Measurements from ENCODE around the gene ATP8B1.

ATP8B1 gene

GRCh38 chr18:57809190-57809589, 6.1 kb upstream of the ATP8B1 start:
- Histone ChIP-seq H3K4me2 (ENCODE audit: low read depth, low read length, poor library complexity, severe bottlenecking) (no peak overlapping the region), H3K27me3 (ENCODE audit: low read length) (no peaks in the 10 kb centered on the region), H3K27ac (ENCODE audit: low read depth, low read length) (no peak overlapping the region), H3K36me3 (ENCODE audit: low read length) (no peaks in the 10 kb centered on the region), H3K9me2 (replicated peaks; ENCODE audit: insufficient read depth, low read length) (no peaks in the 10 kb centered on the region), H3K79me2 (ENCODE audit: insufficient read depth, low read length) (no peaks in the 10 kb centered on the region), H3F3A (ENCODE audit: insufficient read depth) (no peaks in the 10 kb centered on the region), H2AFZ (ENCODE audit: low read depth, low read length, severe bottlenecking) (no peak overlapping the region), H3K9me3 (ENCODE audit: insufficient read depth, low read length) (peaks cover 20% of the 10 kb centered on the region), H3K9ac (ENCODE audit: low read length) (no peak overlapping the region), H3K4me3 (ENCODE audit: insufficient read depth, low read length, poor library complexity, severe bottlenecking) (no peak overlapping the region), H4K20me1 (ENCODE audit: low read depth, low read length) (no peaks in the 10 kb centered on the region)
- no peak for TF ChIP-seq CTCF (IDR thresholded peaks at IDR 0.05; ENCODE audit: insufficient read depth, low read length, poor library complexity, severe bottlenecking)
- TF ChIP-seq EZH2phosphoT487 (conservative IDR thresholded peaks at IDR 0.05; ENCODE audit: low read length): no peak

GRCh38 chr18:57807336-57808117, 4.4 kb upstream of the ATP8B1 start:
- H3K9me3 ChIP-seq (ENCODE audit: insufficient read depth, low read length): peaks cover 10% of the 10 kb centered on the region; the same call in 1 of the 2 replicates
- H3K79me2 ChIP-seq (ENCODE audit: insufficient read depth, low read length): no peaks in the 10 kb centered on the region
- no peak for TF ChIP-seq CTCF (IDR thresholded peaks at IDR 0.05; ENCODE audit: insufficient read depth, low read length, poor library complexity, severe bottlenecking)
- TF ChIP-seq EZH2phosphoT487 (conservative IDR thresholded peaks at IDR 0.05; ENCODE audit: low read length): no peak
- H3K27ac ChIP-seq (ENCODE audit: low read depth, low read length): no peak overlapping the region
- H3K27me3 ChIP-seq (ENCODE audit: low read length): no peaks in the 10 kb centered on the region
- H4K20me1 ChIP-seq (ENCODE audit: low read depth, low read length): no peaks in the 10 kb centered on the region
- no peak overlapping the region for H3K4me3 ChIP-seq (ENCODE audit: insufficient read depth, low read length, poor library complexity, severe bottlenecking)
- H3K9me2 ChIP-seq (replicated peaks; ENCODE audit: insufficient read depth, low read length): no peaks in the 10 kb centered on the region
- no peaks in the 10 kb centered on the region for H3K36me3 ChIP-seq (ENCODE audit: low read length)
- no peaks in the 10 kb centered on the region for H3F3A ChIP-seq (ENCODE audit: insufficient read depth)
- H3K9ac ChIP-seq (ENCODE audit: low read length): no peak overlapping the region
- H3K4me2 ChIP-seq (ENCODE audit: low read depth, low read length, poor library complexity, severe bottlenecking): no peak overlapping the region
- H2AFZ ChIP-seq (ENCODE audit: low read depth, low read length, severe bottlenecking): no peak overlapping the region

- H3F3A ChIP-seq (ENCODE audit: insufficient read depth): no peaks in the 10 kb centered on the region
- no peaks in the 10 kb centered on the region for H3K36me3 ChIP-seq (ENCODE audit: low read length)
- no peak overlapping the region for H3K4me2 ChIP-seq (ENCODE audit: low read depth, low read length, poor library complexity, severe bottlenecking)
- no peak for TF ChIP-seq CTCF (IDR thresholded peaks at IDR 0.05; ENCODE audit: insufficient read depth, low read length, poor library complexity, severe bottlenecking)
- no peak for TF ChIP-seq EZH2phosphoT487 (conservative IDR thresholded peaks at IDR 0.05; ENCODE audit: low read length)
- H2AFZ ChIP-seq (ENCODE audit: low read depth, low read length, severe bottlenecking): no peak overlapping the region
- H3K27ac ChIP-seq (ENCODE audit: low read depth, low read length): no peak overlapping the region
- no peak overlapping the region for H3K4me3 ChIP-seq (ENCODE audit: insufficient read depth, low read length, poor library complexity, severe bottlenecking)
- no peaks in the 10 kb centered on the region for H3K9me2 ChIP-seq (replicated peaks; ENCODE audit: insufficient read depth, low read length)
- no peaks in the 10 kb centered on the region for H3K27me3 ChIP-seq (ENCODE audit: low read length)
- no peaks in the 10 kb centered on the region for H4K20me1 ChIP-seq (ENCODE audit: low read depth, low read length)
- H3K9ac ChIP-seq (ENCODE audit: low read length): no peak overlapping the region
- H3K9me3 ChIP-seq (ENCODE audit: insufficient read depth, low read length): peaks cover 8% of the 10 kb centered on the region; the same call in 1 of the 2 replicates
- H3K79me2 ChIP-seq (ENCODE audit: insufficient read depth, low read length): no peaks in the 10 kb centered on the region
Measured at GRCh38 chr18:57806978-57807285, 3.8 kb upstream of the ATP8B1 start.

Data from SU-DHL-6 (cell line).